ENCODE results near the gene LIX1. TPM values are rescaled to one million over a fixed set of nuclear protein-coding genes. Genes with fewer than 3 reads are reported as not detected.

The LIX1 gene
- total RNA-seq, 2 donors from 2014 or later: 0.26 TPM; not detected in 1

DNA sequence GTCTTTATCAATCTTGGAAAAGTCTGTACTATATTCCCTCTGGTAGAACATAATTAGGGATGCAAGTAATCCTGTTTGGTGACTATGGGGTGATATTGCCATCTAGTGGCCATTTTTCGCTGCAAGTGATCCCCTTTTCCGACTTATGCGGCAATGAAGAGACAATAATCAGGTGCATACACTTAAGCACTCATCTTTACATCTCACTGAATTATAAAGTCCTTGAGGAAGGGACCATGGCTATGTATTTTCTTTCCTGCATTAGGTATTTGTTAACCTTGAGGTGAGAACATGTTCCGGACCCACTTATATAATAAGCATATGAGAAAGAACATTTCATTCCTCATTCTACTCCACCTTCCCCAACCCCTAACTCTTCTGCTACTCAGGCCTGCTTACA, 19.6 kb upstream of the LIX1 start:
- no peak overlapping the region for H3K4me3 ChIP-seq
- intact Hi-C loops (cut with DNase I): loop anchor here (5.0 kb wide), 1 partner anchor 290 kb away; no protein-coding TSS in a partner anchor
- H3K27me3 ChIP-seq: no peaks in the 10 kb centered on the region
- H3K27ac ChIP-seq: no peak overlapping the region
- DNase-seq (peak; percentile 55 to 66 (median 64)), ATAC-seq (peak; percentile 58)
- TF ChIP-seq, protein P1, sequence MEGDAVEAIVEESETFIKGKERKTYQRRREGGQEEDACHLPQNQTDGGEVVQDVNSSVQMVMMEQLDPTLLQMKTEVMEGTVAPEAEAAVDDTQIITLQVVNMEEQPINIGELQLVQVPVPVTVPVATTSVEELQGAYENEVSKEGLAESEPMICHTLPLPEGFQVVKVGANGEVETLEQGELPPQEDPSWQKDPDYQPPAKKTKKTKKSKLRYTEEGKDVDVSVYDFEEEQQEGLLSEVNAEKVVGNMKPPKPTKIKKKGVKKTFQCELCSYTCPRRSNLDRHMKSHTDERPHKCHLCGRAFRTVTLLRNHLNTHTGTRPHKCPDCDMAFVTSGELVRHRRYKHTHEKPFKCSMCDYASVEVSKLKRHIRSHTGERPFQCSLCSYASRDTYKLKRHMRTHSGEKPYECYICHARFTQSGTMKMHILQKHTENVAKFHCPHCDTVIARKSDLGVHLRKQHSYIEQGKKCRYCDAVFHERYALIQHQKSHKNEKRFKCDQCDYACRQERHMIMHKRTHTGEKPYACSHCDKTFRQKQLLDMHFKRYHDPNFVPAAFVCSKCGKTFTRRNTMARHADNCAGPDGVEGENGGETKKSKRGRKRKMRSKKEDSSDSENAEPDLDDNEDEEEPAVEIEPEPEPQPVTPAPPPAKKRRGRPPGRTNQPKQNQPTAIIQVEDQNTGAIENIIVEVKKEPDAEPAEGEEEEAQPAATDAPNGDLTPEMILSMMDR (IDR thresholded peaks at IDR 0.05): peak; percentile 72 to 90 (median 81)
- TF ChIP-seq POLR2A (IDR thresholded peaks at IDR 0.05): no peak
- peaks cover 7% of the 10 kb centered on the region for H3K4me1 ChIP-seq
- H3K36me3 ChIP-seq (replicated peaks in 1 of 2; ENCODE audit: insufficient read depth in 1 of 2, low read depth in 2 of 2): peaks cover 3 to 5% of the 10 kb centered on the region in 2 donors
- H3K9me3 ChIP-seq: peaks cover 0 to 17% (median 0%) of the 10 kb centered on the region in 3 donors
- 22 to 25% methylated on average over 4 of the region's 4 CpGs for WGBS, 2 donors

DNA sequence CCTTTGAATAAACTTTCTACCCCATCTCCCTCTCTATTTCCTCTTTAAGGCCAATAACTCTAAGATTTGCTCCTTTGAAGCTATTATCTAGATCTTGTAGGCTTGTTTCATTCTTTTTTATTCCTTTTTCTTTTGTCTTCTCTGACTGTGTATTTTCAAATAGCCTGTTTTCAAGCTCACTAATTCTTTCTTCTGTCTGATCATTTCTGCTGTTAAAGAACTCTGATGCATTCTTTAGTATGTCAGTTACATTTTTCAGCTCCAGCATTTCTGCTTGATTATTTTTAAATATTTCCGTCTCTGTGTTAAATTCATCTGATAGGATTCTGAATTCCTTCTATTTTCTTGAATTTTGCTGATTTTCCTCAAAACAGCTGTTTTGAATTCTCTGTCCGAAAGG, 15.3 kb upstream of the LIX1 start:
- ATAC-seq: no peak

DNA sequence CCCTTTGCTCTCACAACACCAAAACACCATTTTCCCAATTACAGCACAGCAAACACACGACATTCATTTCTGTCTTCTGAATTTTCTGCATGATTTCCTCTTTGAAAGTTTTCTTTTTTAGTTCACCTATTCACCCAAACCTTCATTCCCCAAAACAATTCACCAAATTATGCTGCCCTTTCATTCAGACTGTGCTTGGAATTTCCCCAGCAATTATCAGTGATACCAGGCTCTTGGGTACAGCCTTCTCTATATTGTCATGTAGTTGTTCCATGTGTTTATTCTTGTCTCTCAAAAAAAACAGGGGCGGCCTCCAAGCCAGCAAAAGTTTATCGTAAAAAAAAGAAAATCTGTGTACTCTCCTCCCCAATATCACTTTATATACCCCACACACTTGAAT, 9.0 kb upstream of the LIX1 start:
- H3K27me3 ChIP-seq: no peaks in the 10 kb centered on the region
- DNase-seq (no peak), ATAC-seq (no peak)
- no peaks in the 10 kb centered on the region for H3K9me3 ChIP-seq
- intact Hi-C loops (cut with DNase I): no loop called here
- TF ChIP-seq, protein P1 (IDR thresholded peaks at IDR 0.05): no peak
- TF ChIP-seq POLR2A (IDR thresholded peaks at IDR 0.05): no peak
- H3K36me3 ChIP-seq (replicated peaks in 1 of 2; ENCODE audit: insufficient read depth in 1 of 2, low read depth in 2 of 2): no peaks in the 10 kb centered on the region
- H3K27ac ChIP-seq: no peak overlapping the region
- H3K4me1 ChIP-seq: no peaks in the 10 kb centered on the region
- no peak overlapping the region for H3K4me3 ChIP-seq
- WGBS, 2 donors: 82 to 88% methylated on average over 3 of the region's 3 CpGs

More for the DNA sequence above, 15.3 kb upstream of the LIX1 start:
- no peak overlapping the region for H3K4me3 ChIP-seq
- H3K36me3 ChIP-seq (replicated peaks in 1 of 2; ENCODE audit: insufficient read depth in 1 of 2, low read depth in 2 of 2): peaks cover 3% of the 10 kb centered on the region in 2 donors
- WGBS, 2 donors: 96% methylated on average over 2 of the region's 2 CpGs
- H3K4me1 ChIP-seq: no peaks in the 10 kb centered on the region
- no peak overlapping the region for H3K27ac ChIP-seq
- H3K9me3 ChIP-seq: peaks cover 0 to 17% (median 0%) of the 10 kb centered on the region in 3 donors
- TF ChIP-seq POLR2A (IDR thresholded peaks at IDR 0.05): no peak
- TF ChIP-seq, protein P1 (IDR thresholded peaks at IDR 0.05): no peak
- no peaks in the 10 kb centered on the region for H3K27me3 ChIP-seq
- no peak for DNase-seq
- intact Hi-C loops (cut with DNase I): no loop called here

DNA sequence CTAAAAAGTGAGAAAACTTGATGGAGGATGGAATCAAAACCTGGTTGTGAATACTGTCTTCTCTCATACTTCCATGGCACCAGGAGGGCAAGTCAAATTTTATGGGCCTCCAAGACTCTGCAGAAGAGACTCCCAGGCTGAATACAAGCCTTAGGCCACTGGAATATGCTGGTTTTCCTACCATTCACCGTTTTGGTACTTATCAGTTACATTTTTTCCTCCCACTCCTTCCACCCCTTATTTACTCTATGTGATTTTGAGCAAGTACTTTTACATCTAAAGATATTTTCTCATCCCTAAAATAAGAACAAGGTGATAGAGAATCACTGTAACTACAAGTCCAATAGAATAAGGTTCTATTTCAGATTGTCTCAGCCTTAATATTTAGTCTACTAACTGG, 8.0 kb upstream of the LIX1 start:
- intact Hi-C loops (cut with DNase I): no loop called here
- DNase-seq (no peak), ATAC-seq (no peak)
- no peaks in the 10 kb centered on the region for H3K27me3 ChIP-seq
- no peak overlapping the region for H3K4me3 ChIP-seq
- H3K9me3 ChIP-seq: no peaks in the 10 kb centered on the region
- 38 to 44% methylated on average over 1 of the region's 1 CpG for WGBS, 2 donors
- TF ChIP-seq POLR2A (IDR thresholded peaks at IDR 0.05): no peak
- TF ChIP-seq, protein P1 (IDR thresholded peaks at IDR 0.05): no peak
- H3K36me3 ChIP-seq (replicated peaks in 1 of 2; ENCODE audit: insufficient read depth in 1 of 2, low read depth in 2 of 2): no peaks in the 10 kb centered on the region
- H3K4me1 ChIP-seq: no peaks in the 10 kb centered on the region
- no peak overlapping the region for H3K27ac ChIP-seq

DNA sequence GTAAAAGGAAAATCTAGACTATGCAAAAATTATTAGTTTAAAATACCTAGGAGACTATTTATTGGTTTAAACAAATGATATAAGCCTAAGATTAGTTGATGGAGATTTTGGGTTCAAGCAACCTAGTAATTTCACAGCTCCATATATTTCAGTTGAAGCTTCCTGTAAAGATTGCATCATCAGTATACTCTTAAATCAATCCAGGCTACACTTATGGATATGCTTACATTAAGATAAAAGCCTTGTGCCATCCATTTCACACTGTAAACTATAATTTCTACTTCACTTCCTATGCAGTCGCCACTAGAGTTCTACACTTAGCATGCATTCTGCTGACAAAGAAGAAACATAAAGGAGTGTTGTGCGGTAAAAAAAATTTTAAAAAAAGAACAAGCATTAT, 7.3 kb upstream of the LIX1 start:
- intact Hi-C loops (cut with DNase I): no loop called here
- Histone ChIP-seq H3K4me1 (no peaks in the 10 kb centered on the region), H3K4me3 (no peak overlapping the region), H3K27me3 (no peaks in the 10 kb centered on the region), H3K9me3 (no peaks in the 10 kb centered on the region), H3K27ac (no peak overlapping the region), H3K36me3 (replicated peaks in 1 of 2; ENCODE audit: insufficient read depth in 1 of 2, low read depth in 2 of 2) (no peaks in the 10 kb centered on the region)
- DNase-seq (no peak), ATAC-seq (no peak)
- TF ChIP-seq, protein P1 (IDR thresholded peaks at IDR 0.05): no peak
- TF ChIP-seq POLR2A (IDR thresholded peaks at IDR 0.05): no peak
- 88% methylated on average over 2 of the region's 2 CpGs for WGBS, 2 donors
